Activated naive CD8-positive, alpha-beta T cell treated with anti-CD3 and anti-CD28 coated beads, Interleukin-2, amount 50 U/mL, for 16 hours (primary cell): ENCODE measurements around the gene AIFM3.
"Not testable (repeated sequence)": the region's sequence is repeated elsewhere in the genome, so short reads cannot be mapped to it uniquely, and the experiment has no call there.

Experiments used
- DNase-seq: peaks from one replicate; pipeline ENCODE4 v3.0.0-alpha.2; 2020; ENCODE audit warnings: low read depth, low spot score

Gene AIFM3

GRCh38 chr22:20942203-20942902, 24.7 kb upstream of the AIFM3 start:
- DNase-seq, result not testable (repeated sequence)

GRCh38 chr22:20943104-20943933, 23.7 kb upstream of the AIFM3 start:
- no peak for DNase-seq

- no peak for DNase-seq
These were observed 23.0 kb upstream of the AIFM3 start for GRCh38 chr22:20944042-20944441.

- no peak for DNase-seq
These were observed 21.5 kb upstream of the AIFM3 start for GRCh38 chr22:20945578-20945934.

- DNase-seq, result no peak
These were observed 20.7 kb upstream of the AIFM3 start for GRCh38 chr22:20946080-20946986.

GRCh38 chr22:20946991-20947390, 20.1 kb upstream of the AIFM3 start:
- no peak for DNase-seq

- no peak for DNase-seq
These were observed 18.6 kb upstream of the AIFM3 start for GRCh38 chr22:20948450-20948849.

GRCh38 chr22:20948989-20949388, 18.1 kb upstream of the AIFM3 start:
- no peak for DNase-seq

- DNase-seq, result no peak
These were observed 17.3 kb upstream of the AIFM3 start for GRCh38 chr22:20949698-20950183.

GRCh38 chr22:20951151-20951931, 15.7 kb upstream of the AIFM3 start:
- DNase-seq, result no peak

GRCh38 chr22:20951932-20952380, 15.1 kb upstream of the AIFM3 start:
- no peak for DNase-seq

- DNase-seq, result no peak
These were observed 14.3 kb upstream of the AIFM3 start for GRCh38 chr22:20952544-20953341.

- DNase-seq, result no peak
These were observed 13.8 kb upstream of the AIFM3 start for GRCh38 chr22:20953342-20953608.

GRCh38 chr22:20953668-20954500, 13.2 kb upstream of the AIFM3 start:
- no peak for DNase-seq

GRCh38 chr22:20955548-20955947, 11.5 kb upstream of the AIFM3 start:
- no peak for DNase-seq

GRCh38 chr22:20956258-20957101, 10.6 kb upstream of the AIFM3 start:
- no peak for DNase-seq

GRCh38 chr22:20957102-20957682, 9.9 kb upstream of the AIFM3 start:
- DNase-seq, result no peak
